H1 (cell line): ENCODE measurements around the gene MC4R. TPM values are rescaled to one million over a fixed set of nuclear protein-coding genes. Genes with fewer than 3 reads are reported as not detected.

Experiments used
- EZH2 ChIP-seq: fragments of 200-600 bp; sonication (generic); IDR thresholded peaks from 2 replicates; pipeline ENCODE4 v1.7.1; 2012; ENCODE audit warnings: low read depth, mild to moderate bottlenecking, moderate library complexity, low read length, inconsistent platforms; ENCODE audit not compliant: severe bottlenecking
- POLR2A ChIP-seq, 2 experiments: IDR thresholded peaks; 1 replicate in 1 of 2; 2 replicates in 1 of 2; pipeline ENCODE4 v1.6.1; 2011; ENCODE audit warnings: low read depth in 2 of 2, low read length in 2 of 2, mild to moderate bottlenecking in 2 of 2; ENCODE audit errors: control extremely low read depth in 1 of 2
- polyA plus RNA-seq, 7 experiments: library from polyadenylated mRNA; depleted of rRNA in 3 of 7; stranded (reverse) in 5 of 7; unstranded in 2 of 7; fragments of >200 nt in 5 of 7; fragments of 200-250 nt in 2 of 7; gene quantifications; 1 replicate in 5 of 7; 2 replicates in 1 of 7; 4 replicates in 1 of 7; pipeline versions ENCODE4 v1.2.1 to v1.2.3, GENCODE V29; 2011 to 2013; ENCODE audit warnings: missing spikeins in 2 of 7, mixed read lengths in 2 of 7
- total RNA-seq: library from RNA; stranded (reverse); fragmentation: NEBNext Ultra II Directional; extraction: Animal tissue kit (Norgen Biotek cat#: 25700); gene quantifications from 2 replicates; pipeline ENCODE4 v1.2.1, GENCODE V29; 2021
- TF ChIP-seq, protein P1 (sequence below): IDR thresholded peaks from 2 replicates; pipeline ENCODE4 v1.6.1; 2012; ENCODE audit warnings: inconsistent platforms

MC4R gene
- total and polyA plus RNA-seq, 2 of the 8 experiments (the other 6 are each of a cell fraction or from before 2014, with no cell fraction given) = 0.11 TPM; not detected in 1

DNA sequence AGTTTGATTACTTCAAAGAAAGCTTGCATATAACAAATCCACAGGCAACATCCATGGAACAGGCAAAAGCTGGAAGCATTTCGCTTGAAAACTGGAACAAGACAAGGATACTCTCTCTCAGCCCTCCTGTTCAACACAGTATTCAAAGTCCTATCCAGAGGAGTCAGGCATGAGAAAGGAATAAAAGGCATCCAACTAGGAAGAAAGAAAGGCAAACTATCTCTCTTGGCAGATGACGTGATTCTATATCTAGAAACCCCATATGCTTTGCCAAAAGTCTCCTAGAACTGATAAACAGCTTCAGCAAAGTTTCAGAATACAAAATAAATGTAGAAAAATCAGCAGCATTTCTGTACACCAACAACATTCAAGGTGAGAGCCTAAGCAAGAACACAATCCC is 34.1 kb upstream of the MC4R start (continued):
- TF ChIP-seq, protein P1, sequence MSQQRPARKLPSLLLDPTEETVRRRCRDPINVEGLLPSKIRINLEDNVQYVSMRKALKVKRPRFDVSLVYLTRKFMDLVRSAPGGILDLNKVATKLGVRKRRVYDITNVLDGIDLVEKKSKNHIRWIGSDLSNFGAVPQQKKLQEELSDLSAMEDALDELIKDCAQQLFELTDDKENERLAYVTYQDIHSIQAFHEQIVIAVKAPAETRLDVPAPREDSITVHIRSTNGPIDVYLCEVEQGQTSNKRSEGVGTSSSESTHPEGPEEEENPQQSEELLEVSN = no peak
- TF ChIP-seq EZH2 (no peak), POLR2A (IDR thresholded peaks at IDR 0.05; ENCODE audit: control extremely low read depth in 1 of 2, low read depth in 2 of 2, low read length in 2 of 2) (no peak)
- TF ChIP-seq, all 59 proteins: peak for 0
